IMR-90 (cell line): ENCODE results near the gene THRB. TPM values are rescaled to one million over a fixed set of nuclear protein-coding genes. Genes with fewer than 3 reads are reported as not detected.

Source experiments
- ATAC-seq: fragments of 200-7000 bp; cut with Tn5 transposase; 2 replicates; pipeline ENCODE4 v1.9.1; 2020; ENCODE audit warnings: low read depth, mild to moderate bottlenecking, moderate library complexity
- BruUV-seq: library from RNA; stranded (reverse); fragments of 400-500 nt; replicated peaks from 2 replicates; lab custom pipeline; 2021; lab: Mats Ljungman, UMichigan
- CTCF ChIA-PET: fragments of 300-600 bp; formaldehyde crosslinking; extraction: SDS; loops from one replicate; lab custom pipeline; 2021; ENCODE audit warnings: antibody characterized with exemption; lab: Yijun Ruan, JAX
- POLR2A ChIA-PET: fragments of 300-600 bp; sonication (Branson Sonifier 250); formaldehyde crosslinking; loops from one replicate; lab custom pipeline; 2022; ENCODE audit warnings: antibody characterized with exemption; ENCODE audit not compliant: unreplicated experiment; lab: Charles Lee
- DNase-seq: peaks from one replicate; pipeline ENCODE4 v3.0.0; 2013
- H2AFZ ChIP-seq: replicated peaks from 2 replicates; pipeline ENCODE3; 2013; ENCODE audit warnings: low read length, mild to moderate bottlenecking; ENCODE audit not compliant: poor library complexity
- H2AK5ac ChIP-seq: 2 replicates; pipeline ENCODE4 v1.6.1; 2013; ENCODE audit warnings: low read depth, low read length, inconsistent platforms
- H2AK9ac ChIP-seq: replicated peaks from 2 replicates; pipeline ENCODE3; 2013; ENCODE audit warnings: mild to moderate bottlenecking, low read depth, low read length, moderate library complexity; ENCODE audit not compliant: poor library complexity
- H2BK120ac ChIP-seq: 2 replicates; pipeline ENCODE4 v1.6.1; 2013; ENCODE audit warnings: low read depth, low read length, inconsistent platforms
- H2BK15ac ChIP-seq: 3 replicates; pipeline ENCODE4 v1.6.1; 2013; ENCODE audit warnings: low read depth, low read length, inconsistent platforms
- H2BK20ac ChIP-seq: 2 replicates; pipeline ENCODE4 v1.6.1; 2013; ENCODE audit warnings: low read depth, mild to moderate bottlenecking, inconsistent platforms, low read length, moderate library complexity
- H2BK5ac ChIP-seq: 2 replicates; pipeline ENCODE4 v1.6.1; 2013; ENCODE audit warnings: mild to moderate bottlenecking, low read depth, low read length, inconsistent platforms; ENCODE audit not compliant: poor library complexity, severe bottlenecking
- H3K14ac ChIP-seq: replicated peaks from 2 replicates; pipeline ENCODE4 v1.6.1; 2013; ENCODE audit warnings: low read depth, low read length, inconsistent platforms
- H3K18ac ChIP-seq: 2 replicates; pipeline ENCODE4 v1.6.1; 2013; ENCODE audit warnings: low read depth, low read length, control low read depth
- H3K23ac ChIP-seq: 2 replicates; pipeline ENCODE4 v1.6.1; 2013; ENCODE audit warnings: low read depth, low read length, inconsistent platforms
- H3K27ac ChIP-seq: 2 replicates; pipeline ENCODE4 v1.5.1; 2013; ENCODE audit warnings: mild to moderate bottlenecking, control low read depth, low read length; ENCODE audit not compliant: insufficient read depth
- H3K27me3 ChIP-seq: 2 replicates; pipeline ENCODE4 v1.6.1; 2013; ENCODE audit warnings: low read length; ENCODE audit not compliant: control insufficient read depth, insufficient read depth
- H3K36me3 ChIP-seq: 2 replicates; pipeline ENCODE4 v1.6.1; 2013; ENCODE audit warnings: low read length, mixed read lengths; ENCODE audit not compliant: control insufficient read depth, insufficient read depth
- H3K4ac ChIP-seq: 2 replicates; pipeline ENCODE4 v1.6.1; 2013; ENCODE audit warnings: low read depth, low read length, inconsistent platforms
- H3K4me1 ChIP-seq: 2 replicates; pipeline ENCODE4 v1.6.1; 2013; ENCODE audit warnings: low read length, mixed read lengths; ENCODE audit not compliant: control insufficient read depth, insufficient read depth
- H3K4me2 ChIP-seq: 2 replicates; pipeline ENCODE4 v1.6.1; 2013; ENCODE audit warnings: low read depth, mild to moderate bottlenecking, control low read depth, low read length, moderate library complexity
- H3K4me3 ChIP-seq: 2 replicates; pipeline ENCODE4 v1.5.1; 2013; ENCODE audit warnings: low read depth, mild to moderate bottlenecking, control low read depth, low read length, moderate library complexity; ENCODE audit not compliant: insufficient read depth
- H3K56ac ChIP-seq: 2 replicates; pipeline ENCODE4 v1.6.1; 2013; ENCODE audit warnings: low read length, inconsistent platforms; ENCODE audit not compliant: insufficient read depth; ENCODE audit errors: extremely low read depth
- H3K79me1 ChIP-seq, 2 experiments: 2 replicates each; pipeline ENCODE4 v1.6.1; 2013; ENCODE audit warnings: low read length in 2 of 2, inconsistent platforms in 1 of 2, low read depth in 1 of 2
- H3K9ac ChIP-seq: 2 replicates; pipeline ENCODE4 v1.6.1; 2013; ENCODE audit warnings: low read depth, low read length, control low read depth
- H3K9me1 ChIP-seq: 2 replicates; pipeline ENCODE4 v1.6.1; 2013; ENCODE audit warnings: low read length, inconsistent platforms; ENCODE audit not compliant: insufficient read depth
- H3K9me3 ChIP-seq: 2 replicates; pipeline ENCODE4 v1.6.1; 2013; ENCODE audit warnings: low read length; ENCODE audit not compliant: control insufficient read depth, insufficient read depth
- H4K20me1 ChIP-seq: 2 replicates; pipeline ENCODE4 v1.6.1; 2013; ENCODE audit warnings: low read length, inconsistent platforms; ENCODE audit not compliant: insufficient read depth
- H4K5ac ChIP-seq: 2 replicates; pipeline ENCODE4 v1.6.1; 2013; ENCODE audit warnings: mild to moderate bottlenecking, low read depth, low read length, control low read depth
- H4K8ac ChIP-seq, 2 experiments: 2 replicates each; pipeline ENCODE4 v1.6.1; 2013; ENCODE audit warnings: low read depth in 2 of 2, low read length in 2 of 2, control low read depth in 1 of 2, inconsistent platforms in 1 of 2
- H4K91ac ChIP-seq: 2 replicates; pipeline ENCODE4 v1.6.1; 2013; ENCODE audit warnings: low read depth, low read length, inconsistent platforms; ENCODE audit not compliant: insufficient read depth
- dilution Hi-C: fragments of 300-500 bp; cut with HindIII; formaldehyde crosslinking; loops from one replicate; pipeline ENCODE4 v1.14.3; 2018; ENCODE audit warnings: low sequenced_read_pairs; ENCODE audit not compliant: unreplicated experiment
- in situ Hi-C: fragments of 300-500 bp; cut with MboI; formaldehyde crosslinking; loops from 3 replicates; pipeline ENCODE4 v1.14.3; 2019; ENCODE audit warnings: low sequenced_read_pairs, inconsistent platforms, mixed read lengths
- intact Hi-C: fragments of 100-400 bp; cut with micrococcal nuclease; formaldehyde crosslinking; loops from 2 replicates; pipeline ENCODE4 v1.10.0; 2022
- polyA plus RNA-seq, 3 experiments: library from polyadenylated mRNA; depleted of rRNA; stranded (reverse); fragments of >200 nt; gene quantifications; 2 replicates each; pipeline ENCODE4 v1.2.3, GENCODE V29; 2012; ENCODE audit warnings: low replicate concordance in 1 of 3
- total RNA-seq: library from RNA; depleted of rRNA; stranded (reverse); fragments of >200 nt; gene quantifications from 2 replicates; pipeline ENCODE4 v1.2.3, GENCODE V29; 2012
- TF ChIP-seq, protein P1 (sequence below): fragments of 150-350 bp; IDR thresholded peaks from 2 replicates; pipeline ENCODE4 v1.6.1; 2017; ENCODE audit warnings: mild to moderate bottlenecking, antibody characterized with exemption, low read length, low read depth

Gene THRB
- total and polyA plus RNA-seq, 2 of the 4 experiments (the other 2 are of a cell fraction) = under 0.01 TPM; not detected in 1

GRCh38 chr3:24529210-24529609 lies 34.6 kb upstream of the THRB start:
- Histone ChIP-seq H3K27ac (no peak overlapping the region), H4K8ac (no peak overlapping the region), H3K4me1 (no peaks in the 10 kb centered on the region), H2BK5ac (no peak overlapping the region), H3K4me2 (no peak overlapping the region), H2BK120ac (no peak overlapping the region), H3K9ac (no peak overlapping the region), H2BK20ac (no peak overlapping the region), H3K9me3 (no peaks in the 10 kb centered on the region), H3K23ac (no peak overlapping the region), H3K27me3 (no peaks in the 10 kb centered on the region), H3K18ac (no peak overlapping the region), H3K79me1 (no peaks in the 10 kb centered on the region), H3K4me3 (no peak overlapping the region), H3K9me1 (no peaks in the 10 kb centered on the region), H2AFZ (no peak overlapping the region), H2BK15ac (no peak overlapping the region), H2AK9ac (no peak overlapping the region), H4K20me1 (no peaks in the 10 kb centered on the region), H3K4ac (no peak overlapping the region), H3K56ac (no peak overlapping the region), H4K5ac (no peak overlapping the region), H3K36me3 (no peaks in the 10 kb centered on the region), H2AK5ac (no peak overlapping the region), H3K14ac (no peak overlapping the region), H4K91ac (no peak overlapping the region)
- in situ Hi-C loops = no loop called here
- dilution Hi-C loops = no loop called here
- DNase-seq = no peak
- TF ChIP-seq, protein P1, sequence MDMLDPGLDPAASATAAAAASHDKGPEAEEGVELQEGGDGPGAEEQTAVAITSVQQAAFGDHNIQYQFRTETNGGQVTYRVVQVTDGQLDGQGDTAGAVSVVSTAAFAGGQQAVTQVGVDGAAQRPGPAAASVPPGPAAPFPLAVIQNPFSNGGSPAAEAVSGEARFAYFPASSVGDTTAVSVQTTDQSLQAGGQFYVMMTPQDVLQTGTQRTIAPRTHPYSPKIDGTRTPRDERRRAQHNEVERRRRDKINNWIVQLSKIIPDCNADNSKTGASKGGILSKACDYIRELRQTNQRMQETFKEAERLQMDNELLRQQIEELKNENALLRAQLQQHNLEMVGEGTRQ = no peak
- intact Hi-C loops = no loop called here
- POLR2A ChIA-PET = no interaction called here
- no TSS peak for BruUV-seq
- CTCF ChIA-PET = no interaction called here
- no peak for ATAC-seq
